ENCODE results near the gene AGMO.
"Not testable (repeated sequence)": the region's sequence is repeated elsewhere in the genome, so short reads cannot be mapped to it uniquely, and the experiment has no call there.

AGMO gene

GRCh38 chr7:15315678-15316077 is 246.1 kb downstream of the AGMO start:
- DNase-seq (ENCODE audit: low spot score): no peak

- no peak for DNase-seq (ENCODE audit: low spot score)
Observed at GRCh38 chr7:15314922-15315321, 246.9 kb downstream of the AGMO start.

- DNase-seq (ENCODE audit: low spot score): no peak
Observed at GRCh38 chr7:15313361-15313760, 248.5 kb downstream of the AGMO start.

- no peak for DNase-seq (ENCODE audit: low spot score)
Observed at GRCh38 chr7:15309872-15310271, 251.9 kb downstream of the AGMO start.

GRCh38 chr7:15308821-15309220 is 253.0 kb downstream of the AGMO start:
- DNase-seq (ENCODE audit: low spot score): no peak

GRCh38 chr7:15306296-15306695 is 255.5 kb downstream of the AGMO start:
- DNase-seq (ENCODE audit: low spot score): no peak

GRCh38 chr7:15305002-15305600 is 256.7 kb downstream of the AGMO start:
- DNase-seq (ENCODE audit: low spot score): no peak

- no peak for DNase-seq (ENCODE audit: low spot score)
Observed at GRCh38 chr7:15303357-15303756, 258.5 kb downstream of the AGMO start.

GRCh38 chr7:15300986-15301385 is 260.8 kb downstream of the AGMO start:
- not testable (repeated sequence) for DNase-seq (ENCODE audit: low spot score)

- no peak for DNase-seq (ENCODE audit: low spot score)
Observed at GRCh38 chr7:15292138-15292537, 269.7 kb downstream of the AGMO start.

- no peak for DNase-seq (ENCODE audit: low spot score)
Observed at GRCh38 chr7:15291699-15292098, 270.1 kb downstream of the AGMO start.

- DNase-seq (ENCODE audit: low spot score): no peak
Observed at GRCh38 chr7:15288741-15289140, 273.1 kb downstream of the AGMO start.

- no peak for DNase-seq (ENCODE audit: low spot score)
Observed at GRCh38 chr7:15284396-15284795, 277.4 kb downstream of the AGMO start.

GRCh38 chr7:15280078-15280733 is 281.6 kb downstream of the AGMO start:
- DNase-seq (ENCODE audit: low spot score): no peak

GRCh38 chr7:15279640-15280039 is 282.2 kb downstream of the AGMO start:
- DNase-seq (ENCODE audit: low spot score): no peak

GRCh38 chr7:15257689-15258088 is 304.1 kb downstream of the AGMO start:
- no peak for DNase-seq (ENCODE audit: low spot score)

- DNase-seq (ENCODE audit: low spot score): no peak
Observed at GRCh38 chr7:15252181-15252580, 309.6 kb downstream of the AGMO start.

- DNase-seq (ENCODE audit: low spot score): no peak
Observed at GRCh38 chr7:15248514-15248913, 313.3 kb downstream of the AGMO start.

- DNase-seq (ENCODE audit: low spot score): no peak
Observed at GRCh38 chr7:15245831-15246230, 316.0 kb downstream of the AGMO start.

GRCh38 chr7:15239801-15240200 is 322.0 kb downstream of the AGMO start:
- no peak for DNase-seq (ENCODE audit: low spot score)

- DNase-seq (ENCODE audit: low spot score): no peak
Observed at GRCh38 chr7:15236952-15237351, 324.9 kb downstream of the AGMO start.

GRCh38 chr7:15234431-15234830 is 327.4 kb downstream of the AGMO start:
- DNase-seq (ENCODE audit: low spot score): no peak

GRCh38 chr7:15228831-15229230 is 333.0 kb downstream of the AGMO start:
- DNase-seq (ENCODE audit: low spot score): no peak

GRCh38 chr7:15225981-15226380 is 335.8 kb downstream of the AGMO start:
- no peak for DNase-seq (ENCODE audit: low spot score)
